Fibroblast of villous mesenchyme (primary cell): ENCODE results near the gene PSEN2. TPM values are rescaled to one million over a fixed set of nuclear protein-coding genes. Genes with fewer than 3 reads are reported as not detected.
"Not testable (repeated sequence)": the region's sequence is repeated elsewhere in the genome, so short reads cannot be mapped to it uniquely, and the experiment has no call there.

Experiments
- DNase-seq: peaks from one replicate; pipeline ENCODE4 v3.0.0-alpha.2; 2010; ENCODE audit warnings: low read depth
- H3K4me3 ChIP-seq: 2 replicates; pipeline ENCODE4 v1.5.1; 2011; ENCODE audit warnings: low read depth, mild to moderate bottlenecking, low read length
- CTCF ChIP-seq: IDR thresholded peaks from 2 replicates; pipeline ENCODE4 v1.5.1; 2012; ENCODE audit warnings: low read depth, mild to moderate bottlenecking, low read length; ENCODE audit not compliant: insufficient read depth
- total RNA-seq: library from RNA; depleted of rRNA; stranded (reverse); fragments of >200 nt; gene quantifications from 2 replicates; pipeline ENCODE4 v1.2.3, GENCODE V29; 2012

Gene PSEN2
- total RNA-seq, 1 donor, result 16.0 TPM

- no peak for DNase-seq
- TF ChIP-seq CTCF, result no peak
- no peak overlapping the region for H3K4me3 ChIP-seq
Measured at GRCh38 chr1:226838456-226838855, 32.0 kb upstream of the PSEN2 start.

- DNase-seq, result no peak
- TF ChIP-seq CTCF, result no peak
Measured at GRCh38 chr1:226845624-226846023, 24.8 kb upstream of the PSEN2 start.

GRCh38 chr1:226846786-226847185, 23.6 kb upstream of the PSEN2 start:
- TF ChIP-seq CTCF, result no peak
- no peak overlapping the region for H3K4me3 ChIP-seq
- no peak for DNase-seq

More at GRCh38 chr1:226845624-226846023, 24.8 kb upstream of the PSEN2 start:
- no peak overlapping the region for H3K4me3 ChIP-seq

GRCh38 chr1:226854548-226854947, 15.9 kb upstream of the PSEN2 start:
- H3K4me3 ChIP-seq, DNase-seq: not testable (repeated sequence)

GRCh38 chr1:226862890-226863289, 7.5 kb upstream of the PSEN2 start:
- no peak for TF ChIP-seq CTCF
- no peak overlapping the region for H3K4me3 ChIP-seq
- peak; percentile 36 for DNase-seq

- peak; percentile 35 for DNase-seq
- no peak for TF ChIP-seq CTCF
- H3K4me3 ChIP-seq, result no peak overlapping the region
Measured at GRCh38 chr1:226863446-226863845, 7.0 kb upstream of the PSEN2 start.

- H3K4me3 ChIP-seq, result no peak overlapping the region
- no peak for DNase-seq
- no peak for TF ChIP-seq CTCF
Measured at GRCh38 chr1:226864311-226864710, 6.1 kb upstream of the PSEN2 start.
